HG03045 (cell line): Measurements from ENCODE around the gene MICAL2.

Experiments used
- ATAC-seq: cut with Tn5 transposase; IDR thresholded peaks from one replicate; pipeline ENCODE4 v1.9.1; 2021; ENCODE audit warnings: mild to moderate bottlenecking, moderate library complexity; ENCODE audit not compliant: unreplicated experiment

Gene MICAL2

GRCh38 chr11:12184699-12185098 lies 74.3 kb downstream of the MICAL2 start:
- ATAC-seq = no peak

- no peak for ATAC-seq
Observed at GRCh38 chr11:12185106-12185690, 74.8 kb downstream of the MICAL2 start.

- no peak for ATAC-seq
Observed at GRCh38 chr11:12185914-12186313, 75.5 kb downstream of the MICAL2 start.

- ATAC-seq = no peak
Observed at GRCh38 chr11:12186701-12187100, 76.3 kb downstream of the MICAL2 start.

DNA sequence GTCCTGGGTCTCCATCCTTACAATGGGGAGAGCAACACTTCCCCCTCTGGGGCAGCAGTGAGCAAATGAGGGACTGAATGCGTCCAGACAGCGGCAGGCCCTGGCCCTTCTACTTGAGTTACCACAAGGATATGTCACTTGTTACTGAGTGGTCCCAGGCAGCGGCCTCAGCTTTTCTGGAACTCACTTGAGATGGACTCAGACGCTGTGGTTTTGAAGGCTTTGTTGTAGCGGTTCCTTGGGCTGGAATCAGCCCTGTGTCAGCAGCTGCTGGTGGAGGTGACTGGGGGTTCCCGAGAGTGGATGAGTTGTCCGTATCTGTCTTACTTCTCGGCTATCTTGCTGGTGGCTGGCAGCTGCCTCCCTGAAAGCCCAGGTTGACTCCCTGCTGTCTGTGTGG lies 77.0 kb downstream of the MICAL2 start:
- ATAC-seq = no peak

- peak; percentile 54 for ATAC-seq
Observed at GRCh38 chr11:12188548-12189317, 78.3 kb downstream of the MICAL2 start.

DNA sequence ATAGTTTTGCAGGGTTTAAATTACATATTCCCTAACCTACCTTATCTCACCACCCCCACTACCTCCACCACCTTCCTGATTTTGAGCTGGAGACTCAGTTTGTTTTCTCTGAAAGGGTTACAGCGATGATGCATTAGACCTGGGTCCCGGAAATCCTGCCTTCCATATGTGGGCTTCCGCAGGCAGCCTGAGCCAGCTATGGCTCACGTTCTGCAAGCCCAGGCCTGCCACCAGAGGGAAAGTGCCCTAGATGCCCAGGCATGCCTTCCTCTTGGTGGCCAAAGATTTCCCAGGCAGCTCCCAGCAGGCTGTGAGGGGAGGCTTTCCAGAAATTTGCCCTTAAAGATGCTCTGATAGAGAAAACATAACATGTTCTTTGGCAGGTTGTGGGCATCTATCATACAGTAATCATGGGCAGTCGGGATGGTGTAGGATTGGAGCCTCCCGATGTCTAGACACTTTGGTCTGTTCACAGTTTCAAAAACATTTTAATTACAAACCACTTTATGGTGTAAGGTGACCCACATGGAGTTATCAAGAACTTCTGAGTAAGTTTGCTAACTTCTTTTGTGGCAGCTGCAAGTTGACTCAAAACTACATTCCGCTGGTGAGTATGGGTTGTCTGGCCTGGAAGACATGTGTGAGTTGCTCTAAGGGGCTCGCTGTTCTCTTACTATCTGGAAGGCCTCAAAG lies 79.3 kb downstream of the MICAL2 start:
- no peak for ATAC-seq

GRCh38 chr11:12190511-12190910 lies 80.1 kb downstream of the MICAL2 start:
- no peak for ATAC-seq

- ATAC-seq = no peak
Observed at GRCh38 chr11:12192794-12193514, 82.6 kb downstream of the MICAL2 start.

DNA sequence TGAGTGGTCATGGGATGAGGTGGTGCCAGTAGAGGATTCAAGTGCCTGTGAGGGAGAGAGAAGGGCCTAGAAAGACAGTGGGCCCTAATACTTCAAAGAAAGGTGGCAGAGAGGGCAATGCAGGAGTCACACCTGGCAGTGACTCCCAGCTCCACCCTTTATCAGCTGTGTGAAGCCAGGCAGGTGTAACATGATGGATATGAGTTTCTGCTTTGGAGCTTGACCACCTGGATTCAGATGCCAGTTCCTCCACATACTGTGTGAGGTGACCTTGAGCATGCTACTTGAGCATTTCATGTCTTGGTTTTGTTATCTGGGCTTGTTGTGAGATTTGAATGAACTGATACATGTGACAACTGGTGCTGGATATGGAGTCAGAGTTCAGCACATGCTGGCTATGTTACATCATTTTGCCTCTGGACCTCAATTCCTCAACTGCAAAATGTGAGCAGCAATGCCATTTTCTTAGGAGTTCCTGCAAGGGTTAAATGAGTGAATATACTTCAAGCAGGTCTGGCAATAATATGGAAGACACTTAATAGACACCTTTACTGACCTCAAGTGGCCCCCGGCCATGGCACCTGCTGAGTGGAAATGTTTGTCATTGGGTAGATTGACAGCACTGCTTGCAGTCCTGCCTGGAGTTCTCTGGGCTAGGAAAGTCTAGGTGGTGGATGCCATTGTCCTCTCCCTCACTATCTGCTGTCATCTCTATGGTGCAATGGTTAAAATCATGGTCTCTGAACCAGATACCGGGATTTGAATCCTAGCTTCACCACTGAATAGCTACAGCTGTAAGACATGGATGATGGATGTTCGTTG lies 83.3 kb downstream of the MICAL2 start:
- no peak for ATAC-seq

GRCh38 chr11:12195768-12196167 lies 85.4 kb downstream of the MICAL2 start:
- no peak for ATAC-seq

DNA sequence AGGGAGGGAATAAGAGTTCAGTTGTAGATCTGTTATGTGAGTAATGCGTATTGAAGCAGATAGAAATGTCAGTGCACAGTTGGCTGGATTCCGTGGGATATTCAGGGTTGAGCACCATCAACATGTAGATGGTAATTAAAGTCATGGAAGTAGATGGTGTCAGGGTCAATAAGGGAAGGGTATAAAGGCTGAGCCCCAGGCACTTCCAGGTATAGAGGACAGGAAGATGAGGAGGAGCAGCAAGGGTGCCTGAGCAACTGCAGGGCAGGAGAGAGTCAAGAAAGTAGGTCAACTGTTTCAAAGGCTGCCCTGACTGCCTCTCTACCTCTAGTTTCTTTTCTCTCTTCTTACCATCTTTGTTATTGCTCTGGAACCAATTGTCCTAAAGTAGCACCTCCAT lies 85.9 kb downstream of the MICAL2 start:
- no peak for ATAC-seq

DNA sequence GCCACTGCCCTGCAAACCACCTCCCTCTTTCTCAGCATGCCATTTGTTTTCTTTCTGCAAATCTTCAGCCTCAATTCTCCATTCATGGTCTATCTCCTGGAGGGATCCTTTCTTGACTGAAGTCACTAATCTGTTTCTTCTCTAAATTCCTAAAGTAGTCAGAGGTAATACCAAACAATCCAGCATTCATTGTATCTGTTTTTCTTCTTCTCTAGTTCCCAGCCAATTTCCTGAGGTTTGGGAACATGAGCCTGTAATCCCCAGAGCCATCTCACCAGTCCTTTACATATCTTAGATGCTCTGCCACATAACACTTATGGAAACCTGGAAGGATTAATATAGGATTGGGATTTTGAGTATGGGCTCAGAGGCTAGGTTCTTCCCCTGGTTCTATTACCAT lies 86.5 kb downstream of the MICAL2 start:
- no peak for ATAC-seq

DNA sequence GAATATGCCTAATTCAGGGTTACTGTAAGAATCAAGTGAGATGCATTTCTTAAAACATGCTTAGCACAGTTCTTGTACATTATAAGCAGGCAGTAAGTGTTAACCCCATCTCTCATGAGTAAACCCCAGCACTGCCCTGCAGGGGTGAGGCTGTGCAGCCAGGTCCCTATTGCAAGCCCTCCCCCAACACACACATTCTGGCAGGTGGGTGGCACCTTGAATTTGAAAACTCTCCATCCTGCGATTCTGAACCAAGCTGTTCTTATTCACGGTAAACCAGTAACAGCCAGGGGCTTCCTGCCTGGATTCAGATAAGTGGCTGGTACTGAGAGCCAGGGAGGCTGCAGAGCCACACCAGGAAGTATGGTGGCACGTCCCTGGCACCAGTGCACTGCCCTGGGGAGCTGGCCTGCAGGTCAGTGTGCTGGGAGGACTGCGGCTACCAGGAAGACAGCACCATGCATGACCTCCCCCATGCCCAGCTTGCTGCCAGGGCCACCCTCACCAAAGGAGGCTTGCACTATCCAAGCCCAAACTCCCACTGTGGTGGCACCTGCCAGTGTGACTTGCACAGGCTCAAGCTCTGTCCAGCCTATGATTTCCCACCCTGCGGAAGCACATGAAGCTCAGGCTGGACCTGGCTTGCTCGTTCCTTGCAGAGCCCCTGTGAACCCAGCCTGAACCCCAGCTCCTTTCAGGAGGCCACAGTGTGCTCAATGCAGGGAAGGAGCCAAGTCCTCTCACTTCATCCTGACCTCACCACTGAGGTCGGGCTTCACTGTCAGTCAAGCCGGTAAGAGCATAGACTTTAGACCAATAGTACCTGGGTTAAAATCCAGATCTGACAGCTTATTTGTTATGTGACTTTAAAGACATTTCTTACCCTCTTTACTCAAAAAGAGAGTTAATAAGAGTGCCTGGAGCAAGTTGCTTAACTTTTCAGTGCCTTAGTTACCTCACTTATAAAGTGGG lies 88.1 kb downstream of the MICAL2 start:
- ATAC-seq = no peak

- ATAC-seq = no peak
Observed at GRCh38 chr11:12199231-12199948, 89.0 kb downstream of the MICAL2 start.

- no peak for ATAC-seq
Observed at GRCh38 chr11:12200279-12200990, 90.0 kb downstream of the MICAL2 start.

DNA sequence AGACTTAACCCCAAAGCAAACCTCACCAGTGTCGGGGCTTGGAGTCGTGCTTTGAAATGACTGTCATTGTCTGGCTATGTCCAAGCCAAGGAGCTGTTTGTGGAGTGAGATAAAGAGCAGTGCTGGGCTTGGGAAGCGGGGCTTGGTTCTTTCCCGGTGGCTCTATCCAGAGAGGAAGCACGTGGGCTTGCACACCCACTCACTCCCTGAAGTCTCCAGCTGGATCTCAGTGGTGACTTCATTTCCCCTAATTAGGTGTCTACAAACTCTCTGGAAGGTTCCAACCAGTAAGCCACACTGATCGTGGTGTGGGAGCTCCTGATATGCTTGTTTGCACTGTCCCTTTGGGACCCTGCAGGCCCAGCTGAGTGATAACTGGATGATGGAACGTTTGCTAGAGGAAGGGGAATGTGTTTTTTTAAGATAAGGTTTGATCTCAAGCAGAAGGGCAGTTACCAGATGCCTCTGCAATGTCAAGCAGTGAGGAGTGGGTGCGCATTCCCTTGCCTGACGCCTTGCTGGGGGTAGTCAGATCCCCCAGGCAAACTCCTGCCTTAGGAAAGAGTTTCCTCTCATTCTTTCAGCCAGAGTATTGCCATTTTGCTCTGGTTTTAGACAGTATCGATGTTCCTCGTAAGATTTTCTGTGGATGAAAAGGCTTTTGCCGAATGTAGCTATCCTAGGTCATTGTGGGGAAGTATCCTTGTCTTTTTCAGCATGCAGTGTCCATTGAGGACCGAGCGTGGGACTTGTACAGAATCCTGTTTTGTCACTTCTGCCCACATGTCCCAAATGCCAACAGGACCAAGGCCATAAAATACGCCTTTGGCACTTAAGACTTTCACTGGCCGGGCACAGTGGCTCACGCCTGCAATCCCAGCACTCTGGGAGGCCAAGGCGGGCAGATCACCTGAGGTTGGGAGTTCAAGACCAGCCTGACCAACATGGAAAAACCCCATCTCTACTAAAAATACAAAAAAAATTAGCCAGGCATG lies 90.9 kb downstream of the MICAL2 start:
- ATAC-seq = no peak
